Measurements from ENCODE around the gene ACTRT2. TPM values are rescaled to one million over a fixed set of nuclear protein-coding genes. Genes with fewer than 3 reads are reported as not detected.

Gene ACTRT2
- total and polyA plus RNA-seq, 9 donors = not detected

- H3K27me3 ChIP-seq (ENCODE audit: control insufficient read depth, insufficient read depth, low read length) = peaks cover 25% of the 10 kb centered on the region
- H3K4me3 ChIP-seq (ENCODE audit: low read length) = no peak overlapping the region
- H3K9me3 ChIP-seq (replicated peaks; ENCODE audit: control insufficient read depth, low read depth, low read length) = no peaks in the 10 kb centered on the region
- H3K36me3 ChIP-seq (ENCODE audit: control insufficient read depth, insufficient read depth, low read length) = no peaks in the 10 kb centered on the region
- peaks cover 34% of the 10 kb centered on the region for H3K4me1 ChIP-seq (ENCODE audit: control insufficient read depth, insufficient read depth, low read length)
- 70% methylated on average over 11 of the region's 25 CpGs for WGBS (ENCODE audit: insufficient coverage)
- no peak overlapping the region for H3K27ac ChIP-seq (ENCODE audit: low read length)
- no peak for DNase-seq
Measured at GRCh38 chr1:3033040-3033789, 11.9 kb downstream of the ACTRT2 start.

DNA sequence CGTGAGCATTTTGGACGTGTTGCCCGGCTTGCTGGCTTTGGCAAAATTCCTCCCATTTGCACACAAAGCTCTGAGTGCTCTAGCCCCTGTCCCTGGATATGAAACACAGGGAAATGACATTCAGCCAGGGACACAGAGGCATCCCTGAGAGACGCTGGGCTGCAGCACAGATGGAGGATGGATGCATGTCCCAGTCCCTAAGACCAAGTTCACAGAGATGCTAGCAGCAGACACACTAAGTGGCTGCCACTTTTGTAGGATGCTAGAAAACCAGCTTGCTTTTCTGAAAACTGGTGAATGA lies 12.5 kb downstream of the ACTRT2 start:
- no peaks in the 10 kb centered on the region for H3K9me3 ChIP-seq (replicated peaks; ENCODE audit: control insufficient read depth, low read depth, low read length)
- H3K36me3 ChIP-seq (ENCODE audit: control insufficient read depth, insufficient read depth, low read length) = no peaks in the 10 kb centered on the region
- H3K4me1 ChIP-seq (ENCODE audit: control insufficient read depth, insufficient read depth, low read length) = peaks cover 38% of the 10 kb centered on the region
- DNase-seq = no peak
- H3K27me3 ChIP-seq (ENCODE audit: control insufficient read depth, insufficient read depth, low read length) = peaks cover 21% of the 10 kb centered on the region
- 83% methylated on average over 1 of the region's 4 CpGs for WGBS (ENCODE audit: insufficient coverage)
- no peak overlapping the region for H3K4me3 ChIP-seq (ENCODE audit: low read length)
- H3K27ac ChIP-seq (ENCODE audit: low read length) = no peak overlapping the region

- Histone ChIP-seq H3K4me1 (ENCODE audit: control insufficient read depth, insufficient read depth, low read length) (peaks cover 43% of the 10 kb centered on the region), H3K27me3 (ENCODE audit: control insufficient read depth, insufficient read depth, low read length) (peaks cover 19% of the 10 kb centered on the region)
- 76% methylated on average over 6 of the region's 7 CpGs for WGBS (ENCODE audit: insufficient coverage)
Measured at GRCh38 chr1:3034162-3034561, 12.9 kb downstream of the ACTRT2 start.

DNA sequence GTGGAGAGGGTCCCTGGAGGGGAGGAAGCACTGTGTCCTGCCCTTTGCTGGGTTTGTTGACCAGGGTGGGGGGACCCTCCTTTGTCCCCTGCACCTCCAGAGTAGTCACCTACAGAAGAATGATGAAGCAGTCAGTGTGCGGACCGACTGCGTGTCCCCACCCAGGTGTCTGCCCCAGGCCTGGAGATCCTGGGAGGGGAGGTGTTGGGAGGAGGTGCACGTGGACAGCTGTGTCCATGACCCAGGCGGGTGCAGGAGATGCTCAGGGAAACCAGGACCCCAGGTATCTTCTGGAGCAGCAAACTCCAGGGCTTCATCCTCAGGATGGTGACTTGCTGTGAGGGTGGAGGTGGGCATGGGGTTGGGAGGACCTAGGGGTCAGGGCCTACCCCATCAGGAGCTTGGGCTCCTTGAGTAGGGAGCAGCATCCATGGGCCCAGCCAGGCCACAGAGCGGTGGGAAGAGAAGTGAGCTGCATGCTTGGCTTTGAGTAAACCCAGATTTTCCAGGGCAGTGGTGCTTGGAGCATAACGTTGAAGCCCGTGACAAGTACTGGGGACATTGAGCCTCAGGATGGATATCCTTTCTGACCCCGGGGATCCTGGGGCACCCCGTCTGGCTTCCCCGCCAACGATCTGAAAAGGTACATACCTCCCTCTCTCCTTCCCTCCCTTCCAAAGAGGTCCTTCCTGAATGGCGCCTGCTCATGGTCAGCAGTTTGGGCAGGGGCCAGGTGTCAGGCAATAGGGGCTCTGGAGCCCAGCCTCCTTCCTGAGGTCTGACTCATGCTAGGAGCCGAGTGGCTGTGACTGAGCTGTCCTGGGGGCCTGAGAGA lies 13.7 kb downstream of the ACTRT2 start:
- peaks cover 43% of the 10 kb centered on the region for H3K4me1 ChIP-seq (ENCODE audit: control insufficient read depth, insufficient read depth, low read length)
- no peaks in the 10 kb centered on the region for H3K9me3 ChIP-seq (replicated peaks; ENCODE audit: control insufficient read depth, low read depth, low read length)
- H3K36me3 ChIP-seq (ENCODE audit: control insufficient read depth, insufficient read depth, low read length) = no peaks in the 10 kb centered on the region
- H3K4me3 ChIP-seq (ENCODE audit: low read length) = no peak overlapping the region
- DNase-seq = no peak
- 78% methylated on average over 11 of the region's 14 CpGs for WGBS (ENCODE audit: insufficient coverage)
- H3K27me3 ChIP-seq (ENCODE audit: control insufficient read depth, insufficient read depth, low read length) = peaks cover 12% of the 10 kb centered on the region
- no peak overlapping the region for H3K27ac ChIP-seq (ENCODE audit: low read length)

More at GRCh38 chr1:3034162-3034561, 12.9 kb downstream of the ACTRT2 start:
- Histone ChIP-seq H3K4me3 (ENCODE audit: low read length) (no peak overlapping the region), H3K27ac (ENCODE audit: low read length) (no peak overlapping the region), H3K9me3 (replicated peaks; ENCODE audit: control insufficient read depth, low read depth, low read length) (no peaks in the 10 kb centered on the region), H3K36me3 (ENCODE audit: control insufficient read depth, insufficient read depth, low read length) (no peaks in the 10 kb centered on the region)
- DNase-seq = no peak

DNA sequence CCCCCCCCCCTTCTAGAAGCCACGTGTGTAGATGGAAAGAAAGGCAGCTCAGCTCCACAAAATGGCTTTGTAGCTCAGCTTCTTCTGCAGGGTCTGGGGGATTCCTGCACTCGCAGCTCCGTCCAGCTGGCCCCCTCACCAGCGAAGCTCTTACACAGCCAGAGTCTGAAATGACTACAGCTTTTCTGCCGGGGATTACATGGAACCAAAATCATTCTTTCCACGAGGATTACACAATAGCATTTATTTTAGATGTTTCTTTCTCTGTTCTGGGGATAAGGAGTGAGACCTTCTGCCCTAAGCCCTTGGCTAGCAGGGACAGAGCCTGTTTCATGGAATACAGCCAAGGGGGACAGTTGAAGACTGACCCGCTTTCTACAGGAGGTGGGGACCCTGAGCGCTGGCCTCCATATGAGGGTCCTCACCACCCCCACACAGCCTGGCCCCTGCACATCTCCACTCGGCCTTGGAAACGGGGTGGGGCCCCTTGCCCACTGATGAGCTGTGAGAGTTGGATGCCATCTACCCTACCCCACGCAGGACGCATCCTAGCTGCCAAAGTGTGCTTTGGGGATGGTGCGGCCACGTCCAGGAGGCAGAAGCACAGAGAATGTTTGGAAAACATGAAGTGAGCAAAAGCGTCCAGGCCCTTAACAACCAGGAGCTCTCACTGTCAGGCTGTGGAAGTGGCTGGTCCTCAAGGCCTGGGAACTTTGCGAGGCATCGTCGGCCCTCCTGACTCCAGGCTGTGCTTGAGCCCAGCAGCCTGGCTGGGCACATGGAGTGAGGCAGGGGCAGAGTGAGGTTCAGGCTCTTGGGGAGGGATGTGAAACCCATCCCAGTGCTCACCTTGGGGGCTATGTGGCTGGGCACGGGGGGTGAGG lies 14.5 kb downstream of the ACTRT2 start:
- peaks cover 43% of the 10 kb centered on the region for H3K4me1 ChIP-seq (ENCODE audit: control insufficient read depth, insufficient read depth, low read length)
- H3K9me3 ChIP-seq (replicated peaks; ENCODE audit: control insufficient read depth, low read depth, low read length) = no peaks in the 10 kb centered on the region
- DNase-seq = peak; percentile 68
- no peak overlapping the region for H3K4me3 ChIP-seq (ENCODE audit: low read length)
- 51% methylated on average over 11 of the region's 19 CpGs for WGBS (ENCODE audit: insufficient coverage)
- no peaks in the 10 kb centered on the region for H3K36me3 ChIP-seq (ENCODE audit: control insufficient read depth, insufficient read depth, low read length)
- no peak overlapping the region for H3K27ac ChIP-seq (ENCODE audit: low read length)
- peaks cover 8% of the 10 kb centered on the region for H3K27me3 ChIP-seq (ENCODE audit: control insufficient read depth, insufficient read depth, low read length)

GRCh38 chr1:3036447-3037280 lies 15.4 kb downstream of the ACTRT2 start:
- H3K27me3 ChIP-seq (ENCODE audit: control insufficient read depth, insufficient read depth, low read length) = peaks cover 4% of the 10 kb centered on the region
- no peak overlapping the region for H3K27ac ChIP-seq (ENCODE audit: low read length)
- no peaks in the 10 kb centered on the region for H3K9me3 ChIP-seq (replicated peaks; ENCODE audit: control insufficient read depth, low read depth, low read length)
- H3K36me3 ChIP-seq (ENCODE audit: control insufficient read depth, insufficient read depth, low read length) = no peaks in the 10 kb centered on the region
- peaks cover 43% of the 10 kb centered on the region for H3K4me1 ChIP-seq (ENCODE audit: control insufficient read depth, insufficient read depth, low read length)
- DNase-seq = no peak
- WGBS (ENCODE audit: insufficient coverage) = 52% methylated on average over 12 of the region's 22 CpGs
- no peak overlapping the region for H3K4me3 ChIP-seq (ENCODE audit: low read length)

DNA sequence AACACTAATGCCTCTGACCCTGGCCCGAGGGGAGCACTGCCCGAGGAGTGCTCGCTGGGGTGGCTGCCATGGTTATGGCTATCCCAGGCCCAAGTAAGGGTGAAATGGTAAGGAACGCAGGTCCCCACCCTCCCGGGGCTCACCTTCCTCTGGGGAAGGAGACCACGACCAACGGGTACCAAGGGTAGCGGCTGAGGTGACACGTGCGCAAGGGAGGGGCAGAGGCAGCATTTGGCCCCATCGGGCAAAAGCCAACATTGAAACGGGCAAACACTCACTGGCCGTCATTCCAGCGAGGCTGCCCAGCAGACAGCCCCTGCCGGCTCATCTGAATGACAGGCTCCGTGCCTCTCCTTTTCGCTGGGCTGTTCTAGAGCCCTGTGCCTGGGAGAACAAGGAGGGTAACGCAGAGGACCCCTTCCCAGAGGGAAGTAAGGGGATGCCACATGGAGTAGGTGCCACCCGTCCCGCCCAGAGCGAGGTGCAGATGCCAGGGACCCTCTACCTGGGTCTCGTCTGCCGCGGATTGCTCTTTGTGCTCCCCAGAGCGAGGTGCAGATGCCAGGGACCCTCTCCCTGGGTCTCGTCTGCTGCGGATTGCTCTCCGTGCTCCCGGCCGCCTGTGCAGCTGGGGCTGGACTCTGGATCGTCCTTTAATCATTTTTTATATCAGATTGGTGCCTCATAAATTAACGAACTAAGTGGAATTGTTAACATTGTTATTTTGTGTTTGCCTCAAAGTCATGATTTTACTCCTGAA lies 16.2 kb downstream of the ACTRT2 start:
- Histone ChIP-seq H3K36me3 (ENCODE audit: control insufficient read depth, insufficient read depth, low read length) (no peaks in the 10 kb centered on the region), H3K27me3 (ENCODE audit: control insufficient read depth, insufficient read depth, low read length) (peaks cover 4% of the 10 kb centered on the region), H3K9me3 (replicated peaks; ENCODE audit: control insufficient read depth, low read depth, low read length) (no peaks in the 10 kb centered on the region), H3K4me3 (ENCODE audit: low read length) (no peak overlapping the region), H3K27ac (ENCODE audit: low read length) (no peak overlapping the region), H3K4me1 (ENCODE audit: control insufficient read depth, insufficient read depth, low read length) (peaks cover 37% of the 10 kb centered on the region)
- WGBS (ENCODE audit: insufficient coverage) = 79% methylated on average over 25 of the region's 32 CpGs
- no peak for DNase-seq

DNA sequence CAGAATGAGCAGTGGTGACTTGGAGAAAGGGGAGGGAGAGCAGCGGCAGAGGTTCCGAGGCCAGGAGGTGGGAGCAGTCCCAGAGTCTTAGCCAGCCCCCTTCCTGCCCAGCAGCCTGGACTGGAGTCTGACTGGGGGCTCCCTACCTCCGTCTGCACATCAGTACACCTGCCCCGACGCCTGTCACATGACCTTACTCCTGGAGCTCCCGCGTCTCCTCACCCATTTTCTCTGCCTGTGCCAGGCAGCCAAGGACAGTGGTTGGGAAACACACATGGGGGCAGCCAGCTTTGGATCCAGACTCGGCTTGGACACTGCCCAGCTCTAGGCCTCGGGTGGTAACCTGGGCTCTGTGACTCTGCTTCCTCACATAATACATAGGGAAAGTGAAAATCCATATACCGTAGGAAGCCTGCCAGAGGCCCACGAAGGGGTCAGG lies 16.9 kb downstream of the ACTRT2 start:
- no peaks in the 10 kb centered on the region for H3K36me3 ChIP-seq (ENCODE audit: control insufficient read depth, insufficient read depth, low read length)
- peaks cover 4% of the 10 kb centered on the region for H3K27me3 ChIP-seq (ENCODE audit: control insufficient read depth, insufficient read depth, low read length)
- H3K9me3 ChIP-seq (replicated peaks; ENCODE audit: control insufficient read depth, low read depth, low read length) = no peaks in the 10 kb centered on the region
- H3K4me1 ChIP-seq (ENCODE audit: control insufficient read depth, insufficient read depth, low read length) = peaks cover 37% of the 10 kb centered on the region
- H3K27ac ChIP-seq (ENCODE audit: low read length) = no peak overlapping the region
- WGBS (ENCODE audit: insufficient coverage) = 62% methylated on average over 6 of the region's 11 CpGs
- DNase-seq = no peak
- H3K4me3 ChIP-seq (ENCODE audit: low read length) = no peak overlapping the region

All from muscle of leg (tissue), 11 donors.